Measurements from ENCODE around the gene ERRFI1. TPM values are rescaled to one million over a fixed set of nuclear protein-coding genes. Genes with fewer than 3 reads are reported as not detected.

The ERRFI1 gene
- total and polyA plus RNA-seq, 2 of the 8 experiments (the other 6 are each of a cell fraction or from before 2014, with no cell fraction given): 23.4 to 46.1 TPM

GRCh38 chr1:7962636-7963377 lies 63.3 kb downstream of the ERRFI1 start (continued):
- TF ChIP-seq ATF3 (IDR thresholded peaks at IDR 0.05; ENCODE audit: insufficient read depth, low read depth, low read length): no peak

All from H1 (cell line).